Endothelial cell of umbilical vein (primary cell): Measurements from ENCODE around the gene RIMBP2. TPM values are rescaled to one million over a fixed set of nuclear protein-coding genes. Genes with fewer than 3 reads are reported as not detected.

Experiments
- BruUV-seq: library from RNA; stranded (reverse); fragments of 400-500 nt; replicated peaks from 2 replicates; lab custom pipeline; 2021; lab: Mats Ljungman, UMichigan
- CTCF ChIA-PET: fragments of 300-600, 350-600 bp; sonication (Branson Sonifier 250); formaldehyde crosslinking; loops from one replicate; lab custom pipeline; 2021; ENCODE audit warnings: antibody characterized with exemption, inconsistent platforms; lab: Charles Lee
- POLR2A ChIA-PET: fragments of 300-600, 350-600 bp; sonication (Branson Sonifier 250); formaldehyde crosslinking; loops from one replicate; lab custom pipeline; 2021; ENCODE audit warnings: antibody characterized with exemption, inconsistent platforms; lab: Charles Lee
- DNase-seq: peaks from one replicate; pipeline ENCODE4 v3.0.0-alpha.2; 2011; ENCODE audit warnings: low read depth, low spot score
- FAIRE-seq: peaks from 2 replicates; lab custom pipeline; 2011; peaks lifted over from hg19 to GRCh38; lab: Jason Lieb, UNC
- H2AFZ ChIP-seq: 2 replicates; pipeline ENCODE4 v1.6.0; 2012; ENCODE audit warnings: low read depth, low read length, control low read depth, inconsistent platforms
- H3K27ac ChIP-seq: 2 replicates; pipeline ENCODE4 v1.5.1; 2011; ENCODE audit warnings: low read depth, mild to moderate bottlenecking, control low read depth, low read length, moderate library complexity; ENCODE audit not compliant: insufficient read depth
- H3K27me3 ChIP-seq, 2 experiments: 2 replicates each; pipeline versions ENCODE4 v1.6.0 to v1.6.1; 2011; ENCODE audit warnings: low read length in 2 of 2, mixed read lengths in 1 of 2; ENCODE audit not compliant: control insufficient read depth in 2 of 2, insufficient read depth in 2 of 2
- H3K36me3 ChIP-seq, 2 experiments: 2 replicates in 1 of 2; 3 replicates in 1 of 2; pipeline ENCODE4 v1.5.1; 2011; ENCODE audit warnings: low read length in 2 of 2, mild to moderate bottlenecking in 1 of 2, moderate library complexity in 1 of 2; ENCODE audit not compliant: control insufficient read depth in 2 of 2, insufficient read depth in 2 of 2; ENCODE audit errors: extremely low read depth in 1 of 2
- H3K4me1 ChIP-seq: 3 replicates; pipeline ENCODE4 v1.5.1; 2011; ENCODE audit warnings: mild to moderate bottlenecking, low read length; ENCODE audit not compliant: control insufficient read depth, insufficient read depth; ENCODE audit errors: extremely low read depth
- H3K4me2 ChIP-seq: 2 replicates; pipeline ENCODE4 v1.6.1; 2011; ENCODE audit warnings: low read length, control low read depth, mixed read lengths; ENCODE audit not compliant: insufficient read depth
- H3K4me3 ChIP-seq, 3 experiments: fragments of 200-600 bp in 1 of 3; sonication (generic), shearing (Covaris generic) in 1 of 3; replicated peaks in 1 of 3; 2 replicates each; pipeline ENCODE4 v1.5.1; 2011 to 2016; ENCODE audit warnings: control low read depth in 3 of 3, low read length in 3 of 3, mild to moderate bottlenecking in 2 of 3, inconsistent platforms in 1 of 3, low read depth in 1 of 3, moderate library complexity in 1 of 3; ENCODE audit not compliant: insufficient read depth in 1 of 3
- H3K79me2 ChIP-seq: 2 replicates; pipeline ENCODE4 v1.6.0; 2012; ENCODE audit warnings: low read length, inconsistent platforms; ENCODE audit not compliant: control insufficient read depth, insufficient read depth
- H3K9ac ChIP-seq: replicated peaks from 2 replicates; pipeline ENCODE3; 2011; ENCODE audit warnings: low read length, control low read depth; ENCODE audit not compliant: insufficient read depth; ENCODE audit errors: extremely low read depth
- H3K9me1 ChIP-seq: replicated peaks from 3 replicates; pipeline ENCODE4 v1.6.0; 2011; ENCODE audit warnings: mild to moderate bottlenecking, low read length; ENCODE audit not compliant: control insufficient read depth, insufficient read depth; ENCODE audit errors: extremely low read depth
- H3K9me3 ChIP-seq: replicated peaks from 2 replicates; pipeline ENCODE4 v1.5.1; 2012; ENCODE audit warnings: low read length, inconsistent platforms; ENCODE audit not compliant: control insufficient read depth, insufficient read depth
- H4K20me1 ChIP-seq: replicated peaks from 2 replicates; pipeline ENCODE3; 2011; ENCODE audit warnings: mild to moderate bottlenecking, low read length; ENCODE audit not compliant: control insufficient read depth, insufficient read depth; ENCODE audit errors: extremely low read depth
- EZH2 ChIP-seq: IDR thresholded peaks from 2 replicates; pipeline ENCODE4 v1.6.1; 2012; ENCODE audit warnings: borderline replicate concordance, low read depth, mild to moderate bottlenecking, moderate library complexity, low read length, inconsistent platforms; ENCODE audit not compliant: severe bottlenecking
- FOS ChIP-seq: IDR thresholded peaks from 2 replicates; pipeline ENCODE4 v1.6.1; 2011; ENCODE audit warnings: mild to moderate bottlenecking, low read length, moderate library complexity, borderline replicate concordance; ENCODE audit not compliant: insufficient read depth
- GATA2 ChIP-seq: IDR thresholded peaks from 2 replicates; pipeline ENCODE4 v1.7.0; 2011; ENCODE audit warnings: low read depth, mild to moderate bottlenecking, moderate library complexity, mixed read lengths, low read length; ENCODE audit not compliant: insufficient read length, insufficient read depth
- JUN ChIP-seq: IDR thresholded peaks from 2 replicates; pipeline ENCODE4 v1.6.1; 2011; ENCODE audit warnings: borderline replicate concordance, low read depth; ENCODE audit not compliant: insufficient read length, insufficient read depth
- MYC ChIP-seq: IDR thresholded peaks from one replicate; pipeline ENCODE4 v1.6.1; 2011; ENCODE audit warnings: mild to moderate bottlenecking, low read depth, low read length
- POLR2A ChIP-seq: IDR thresholded peaks from 2 replicates; pipeline ENCODE4 v1.6.1; 2012; ENCODE audit warnings: low read depth, mild to moderate bottlenecking, control low read depth, low read length
- POLR2AphosphoS5 ChIP-seq: IDR thresholded peaks from 2 replicates; pipeline ENCODE4 v1.6.1; 2012; ENCODE audit warnings: low read depth, mild to moderate bottlenecking, control low read depth, low read length, moderate library complexity; ENCODE audit not compliant: insufficient read depth
- dilution Hi-C: fragments of 300-500 bp; cut with MboI; formaldehyde crosslinking; loops from one replicate; pipeline ENCODE4 v1.15.0; 2019; ENCODE audit warnings: low sequenced_read_pairs; ENCODE audit not compliant: extremely low pct_ligation_motif_present
- intact Hi-C: fragments of 100-400 bp; cut with micrococcal nuclease; formaldehyde crosslinking; loops from one replicate; pipeline ENCODE4 v1.10.0; 2022
- polyA plus RNA-seq, 4 experiments: library from polyadenylated mRNA; depleted of rRNA in 3 of 4; stranded (reverse) in 3 of 4; unstranded in 1 of 4; fragments of >200 nt; gene quantifications; 2 replicates each; pipeline versions ENCODE4 v1.2.1 to v1.2.3, GENCODE V29; 2011 to 2012; ENCODE audit warnings: missing spikeins in 1 of 4
- total RNA-seq: library from RNA; stranded (reverse); gene quantifications from 2 replicates; pipeline ENCODE4 v1.2.3, GENCODE V29; 2021
- TF ChIP-seq, protein P1 (sequence below): IDR thresholded peaks from 2 replicates; pipeline ENCODE4 v1.6.1; 2011; ENCODE audit not compliant: insufficient read depth, insufficient read length

Gene RIMBP2
- total and polyA plus RNA-seq, 2 donors (not counting 3 experiments of a cell fraction or from before 2014, with no cell fraction given), result 0.04 TPM; not detected in 1

DNA sequence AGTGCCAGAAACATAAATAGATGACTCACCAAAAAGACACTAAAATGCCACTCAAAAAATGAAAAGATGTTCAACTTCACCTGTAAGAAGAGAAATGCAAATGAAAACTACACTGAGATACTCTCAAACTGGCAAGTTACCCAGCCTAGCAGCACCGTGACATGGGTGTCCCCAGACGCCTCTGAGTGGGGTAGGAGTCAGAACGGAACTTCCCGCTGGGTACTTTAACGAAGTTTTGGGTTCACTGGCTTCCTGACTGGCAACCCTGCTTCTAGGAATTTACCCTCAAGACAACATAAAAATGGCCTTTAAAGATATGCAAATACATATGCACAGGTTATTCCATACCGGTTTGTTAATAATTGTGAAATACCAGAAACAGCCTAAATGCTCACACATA is 52.6 kb downstream of the RIMBP2 start:
- no peaks in the 10 kb centered on the region for H3K4me1 ChIP-seq
- DNase-seq (no peak), FAIRE-seq (no peak)
- no peak for TF ChIP-seq POLR2A
- TF ChIP-seq FOS, result no peak
- TF ChIP-seq JUN, result no peak
- TF ChIP-seq, protein P1, sequence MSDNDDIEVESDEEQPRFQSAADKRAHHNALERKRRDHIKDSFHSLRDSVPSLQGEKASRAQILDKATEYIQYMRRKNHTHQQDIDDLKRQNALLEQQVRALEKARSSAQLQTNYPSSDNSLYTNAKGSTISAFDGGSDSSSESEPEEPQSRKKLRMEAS, result no peak
- TF ChIP-seq POLR2AphosphoS5, result no peak
- no peak for TF ChIP-seq EZH2
- no peak for TF ChIP-seq MYC
- no peaks in the 10 kb centered on the region for H3K9me1 ChIP-seq
- H3K79me2 ChIP-seq, result no peaks in the 10 kb centered on the region
- H3K27me3 ChIP-seq, result no peaks in the 10 kb centered on the region
- H3K9ac ChIP-seq, result no peak overlapping the region
- no peak overlapping the region for H3K27ac ChIP-seq
- dilution Hi-C loops, result no loop called here
- no peak overlapping the region for H2AFZ ChIP-seq
- H3K4me3 ChIP-seq, result no peak overlapping the region
- H3K9me3 ChIP-seq, result peaks cover 2% of the 10 kb centered on the region
- H4K20me1 ChIP-seq, result no peaks in the 10 kb centered on the region
- no peaks in the 10 kb centered on the region for H3K36me3 ChIP-seq
- intact Hi-C loops, result no loop called here
- ChIA-PET CTCF (no interaction called here), POLR2A (no interaction called here)
- no TSS peak for BruUV-seq
- no peak overlapping the region for H3K4me2 ChIP-seq

DNA sequence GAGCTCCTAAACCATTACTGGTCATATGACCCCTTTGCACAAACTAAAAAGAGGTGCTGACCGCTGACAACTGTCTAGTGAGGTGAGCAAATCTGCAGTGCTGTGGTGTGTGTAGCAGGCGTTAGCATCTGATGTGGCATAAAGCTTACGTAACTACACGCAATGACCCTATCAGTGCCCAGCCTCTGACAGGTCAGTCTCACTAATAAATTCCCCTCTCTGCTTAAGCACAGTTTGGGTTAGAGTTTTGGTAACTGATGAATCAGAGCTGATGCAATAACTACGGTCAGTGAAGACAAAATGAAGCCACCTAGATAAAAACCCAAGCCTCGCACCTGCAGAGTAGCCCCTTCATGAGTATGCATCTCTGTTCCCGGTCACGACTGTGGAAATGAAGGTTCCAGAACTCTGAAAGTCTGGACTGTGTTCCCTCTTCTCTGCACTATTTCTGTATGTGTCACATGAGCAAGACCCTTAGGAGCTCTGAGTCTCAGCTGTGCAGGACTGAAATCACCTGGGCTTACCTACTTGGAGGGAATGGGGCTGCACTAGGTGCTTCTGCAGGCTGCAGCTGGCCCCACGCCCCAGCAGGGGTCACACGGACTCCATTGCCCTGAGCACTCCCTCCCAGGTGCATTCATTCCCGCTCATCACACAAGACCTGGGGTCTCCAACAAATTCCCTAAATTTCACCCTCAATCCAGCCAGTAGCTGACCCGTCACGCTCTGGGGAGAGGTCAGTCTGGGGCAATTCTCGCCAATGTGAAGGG is 54.4 kb downstream of the RIMBP2 start:
- no peak for TF ChIP-seq JUN
- TF ChIP-seq POLR2A, result no peak
- no peak for TF ChIP-seq GATA2
- ChIA-PET POLR2A (no interaction called here), CTCF (no interaction called here)
- H3K79me2 ChIP-seq, result no peaks in the 10 kb centered on the region
- no TSS peak for BruUV-seq
- no peak overlapping the region for H3K4me3 ChIP-seq
- DNase-seq (no peak), FAIRE-seq (no peak)
- no peaks in the 10 kb centered on the region for H4K20me1 ChIP-seq
- no peak overlapping the region for H3K9ac ChIP-seq
- intact Hi-C loops (no loop called here), dilution Hi-C loops (no loop called here)
- no peak overlapping the region for H3K27ac ChIP-seq
- H3K9me1 ChIP-seq, result no peaks in the 10 kb centered on the region
- no peaks in the 10 kb centered on the region for H3K4me1 ChIP-seq
- no peak overlapping the region for H2AFZ ChIP-seq
- peaks cover 2% of the 10 kb centered on the region for H3K9me3 ChIP-seq
- no peaks in the 10 kb centered on the region for H3K36me3 ChIP-seq
- no peaks in the 10 kb centered on the region for H3K27me3 ChIP-seq
- no peak overlapping the region for H3K4me2 ChIP-seq
